Ovary (tissue), 9 donors: Measurements from ENCODE around the gene ACY1. TPM values are rescaled to one million over a fixed set of nuclear protein-coding genes. Genes with fewer than 3 reads are reported as not detected.
A peak's percentile ranks its signal among the peaks of the same experiment; 100 is the strongest.

Experiments
- DNase-seq, 5 donors: peaks; one replicate each; pipeline ENCODE4 v3.0.0-alpha.2; 2019 to 2020
- H3K27ac ChIP-seq, 2 donors: fragments of 200-600 bp; one replicate each; pipeline versions ENCODE4 v1.5.1 to v1.8.0; 2019 to 2022
- H3K27me3 ChIP-seq: fragments of 200-600 bp; one replicate; pipeline ENCODE4 v1.8.0; 2022
- H3K36me3 ChIP-seq: fragments of 200-600 bp; sonication (generic); one replicate; pipeline ENCODE4 v1.5.1; 2019
- H3K4me1 ChIP-seq: one replicate; pipeline ENCODE4 v1.8.1; 2013; ENCODE audit warnings: mild to moderate bottlenecking, moderate library complexity; ENCODE audit not compliant: insufficient read depth
- H3K4me3 ChIP-seq: fragments of 200-600 bp; sonication (generic); one replicate; pipeline ENCODE4 v1.5.1; 2017
- H3K9me3 ChIP-seq, 2 donors: fragments of 200-600 bp in 1 of 2; sonication (generic) in 1 of 2; one replicate each; pipeline versions ENCODE4 v1.5.1 to v1.8.1; 2013 to 2019; ENCODE audit warnings: mild to moderate bottlenecking in 1 of 2, moderate library complexity in 1 of 2
- EP300 ChIP-seq: sonication (generic); formaldehyde crosslinking; IDR thresholded peaks from one replicate; pipeline ENCODE4 v1.6.1; 2017; ENCODE audit warnings: antibody characterized with exemption
- POLR2A ChIP-seq: fragments of 450-650 bp; IDR thresholded peaks from one replicate; pipeline ENCODE4 v1.6.1; 2017; ENCODE audit warnings: antibody characterized with exemption, mild to moderate bottlenecking, moderate library complexity
- WGBS, 3 donors: extraction: QIAGEN DNeasy Blood & Tissue Kit in 1 of 3; methylation state at CpG; one replicate each; pipeline versions ENCODE4 v1.1.5 to v1.1.7; 2013 to 2017; 5-methylcytosine and 5-hydroxymethylcytosine counted together
- intact Hi-C, 4 donors: fragments of 100-400 bp; cut with DNase I; formaldehyde crosslinking; loops; one replicate each; pipeline versions ENCODE4 v1.11.0 to v1.15.1; 2022 to 2023
- polyA plus RNA-seq, 2 donors: library from polyadenylated mRNA; stranded (reverse); fragments of 200-250 nt in 1 of 2; fragments of 350-450 nt in 1 of 2; fragmentation: Illumina TruSeq in 1 of 2; extraction: RNeasy Lipid Tissue Mini Kit (QIAGEN cat#74804) in 1 of 2; gene quantifications; one replicate each; pipeline ENCODE4 v1.2.3, GENCODE V29; 2013 to 2014
- total RNA-seq, 7 donors: library from RNA; depleted of rRNA in 2 of 7; stranded (reverse); fragments of >200 nt in 2 of 7; fragmentation: NEBNext Ultra II Directional in 3 of 7; extraction: Animal tissue kit (Norgen Biotek cat#: 25700) in 3 of 7; gene quantifications; one replicate each; pipeline versions ENCODE4 v1.1.0 to v1.2.4, GENCODE V29; 2016 to 2023
- TF ChIP-seq, protein P1 (sequence below), 3 donors: fragments of 450-650 bp in 2 of 3; fragments of 200-600 bp in 1 of 3; IDR thresholded peaks; one replicate each; pipeline versions ENCODE4 v1.5.1 to v1.8.0; 2016 to 2022; ENCODE audit warnings: antibody characterized with exemption in 3 of 3, mild to moderate bottlenecking in 1 of 3
- donor health status: DM: no; HTN: no; CAD: no; lungs with moderate emphysema.
- donor health status: DM: no; HTN: no; CAD: no.
- donor health status: Bipolar disorder and iron deficiency.
- donor health status: DM: yes; HTN: yes; CAD: no.
- donor health status: DM: no; HTN: no; CAD: no.
- donor health status: DM: yes; HTN: yes; CAD: no.

ACY1 gene
- total and polyA plus RNA-seq, 9 donors: 8.4 to 27.4 (median 14.7) TPM

- Histone ChIP-seq H3K36me3 (no peaks in the 10 kb centered on the region), H3K4me3 (no peak overlapping the region), H3K4me1 (peaks cover 6% of the 10 kb centered on the region), H3K27me3 (no peaks in the 10 kb centered on the region), H3K27ac (no peak overlapping the region), H3K9me3 (no peaks in the 10 kb centered on the region)
- no peak for TF ChIP-seq POLR2A
- TF ChIP-seq, protein P1, sequence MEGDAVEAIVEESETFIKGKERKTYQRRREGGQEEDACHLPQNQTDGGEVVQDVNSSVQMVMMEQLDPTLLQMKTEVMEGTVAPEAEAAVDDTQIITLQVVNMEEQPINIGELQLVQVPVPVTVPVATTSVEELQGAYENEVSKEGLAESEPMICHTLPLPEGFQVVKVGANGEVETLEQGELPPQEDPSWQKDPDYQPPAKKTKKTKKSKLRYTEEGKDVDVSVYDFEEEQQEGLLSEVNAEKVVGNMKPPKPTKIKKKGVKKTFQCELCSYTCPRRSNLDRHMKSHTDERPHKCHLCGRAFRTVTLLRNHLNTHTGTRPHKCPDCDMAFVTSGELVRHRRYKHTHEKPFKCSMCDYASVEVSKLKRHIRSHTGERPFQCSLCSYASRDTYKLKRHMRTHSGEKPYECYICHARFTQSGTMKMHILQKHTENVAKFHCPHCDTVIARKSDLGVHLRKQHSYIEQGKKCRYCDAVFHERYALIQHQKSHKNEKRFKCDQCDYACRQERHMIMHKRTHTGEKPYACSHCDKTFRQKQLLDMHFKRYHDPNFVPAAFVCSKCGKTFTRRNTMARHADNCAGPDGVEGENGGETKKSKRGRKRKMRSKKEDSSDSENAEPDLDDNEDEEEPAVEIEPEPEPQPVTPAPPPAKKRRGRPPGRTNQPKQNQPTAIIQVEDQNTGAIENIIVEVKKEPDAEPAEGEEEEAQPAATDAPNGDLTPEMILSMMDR (IDR thresholded peaks at IDR 0.05): no peak
- no peak for TF ChIP-seq EP300
- intact Hi-C loops: no loop called here
- no peak for DNase-seq
- WGBS, 3 donors: 51 to 58% (median 56%) methylated on average over 7 of the region's 7 CpGs
These were observed 15.4 kb downstream of the ACY1 start for GRCh38 chr3:51998774-51999173.

- Histone ChIP-seq H3K27ac (no peak overlapping the region), H3K36me3 (no peaks in the 10 kb centered on the region), H3K4me3 (no peak overlapping the region), H3K27me3 (no peaks in the 10 kb centered on the region), H3K9me3 (no peaks in the 10 kb centered on the region), H3K4me1 (peaks cover 2% of the 10 kb centered on the region)
- DNase-seq: no peak
- intact Hi-C loops: loop anchor here (5.0 kb wide), 5 partner anchors 57 to 337 kb away; partner anchors contain the start of gene DUSP7 (in 1 of the 4)
- TF ChIP-seq EP300: no peak
- no peak for TF ChIP-seq POLR2A
- TF ChIP-seq, protein P1 (IDR thresholded peaks at IDR 0.05): no peak
- 74 to 78% (median 77%) methylated on average over 2 of the region's 2 CpGs for WGBS, 3 donors
These were observed 16.5 kb downstream of the ACY1 start for GRCh38 chr3:51999846-52000245.

GRCh38 chr3:52001443-52001974, 18.2 kb downstream of the ACY1 start:
- 1 to 2% (median 1%) methylated on average over 18 of the region's 18 CpGs for WGBS, 3 donors

DNA sequence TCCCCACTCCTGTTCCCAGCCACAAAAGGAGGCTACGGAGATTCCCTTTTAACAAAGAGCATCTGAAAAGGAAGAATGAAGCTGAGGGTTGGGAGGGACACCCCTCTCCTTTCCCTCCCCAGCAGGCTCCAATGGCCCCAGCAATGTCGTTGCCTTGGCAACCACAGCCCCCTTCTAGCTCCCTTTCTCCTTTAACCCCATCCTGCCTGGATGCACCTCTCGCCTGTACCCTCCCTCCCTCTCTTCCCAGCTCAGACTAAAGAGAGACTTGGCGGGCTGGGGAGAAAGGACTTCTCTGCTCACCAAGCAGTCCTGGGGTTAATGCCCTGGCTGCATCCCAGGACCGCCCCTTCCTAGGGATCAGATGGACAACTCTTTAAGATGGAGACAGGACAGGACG, 19.4 kb downstream of the ACY1 start:
- no peak for DNase-seq
- Histone ChIP-seq H3K4me3 (no peak overlapping the region), H3K27me3 (no peaks in the 10 kb centered on the region), H3K36me3 (no peaks in the 10 kb centered on the region), H3K9me3 (no peaks in the 10 kb centered on the region), H3K27ac (no peak overlapping the region), H3K4me1 (peaks cover 12% of the 10 kb centered on the region)
- WGBS, 3 donors: 72 to 75% (median 72%) methylated on average over 6 of the region's 6 CpGs
- intact Hi-C loops: loop anchor here (5.0 kb wide), 5 partner anchors 55 to 335 kb away; partner anchors contain the start of gene DUSP7 (in 1 of the 4)
- TF ChIP-seq POLR2A (no peak), EP300 (no peak)
- TF ChIP-seq, protein P1 (IDR thresholded peaks at IDR 0.05): no peak

More at GRCh38 chr3:52001443-52001974, 18.2 kb downstream of the ACY1 start:
- intact Hi-C loops: loop anchor here (1.0 to 5.0 kb wide), 6 partner anchors 56 to 336 kb away; partner anchors contain the start of gene DUSP7 (in 1 of the 4)
- TF ChIP-seq EP300 (no peak), POLR2A (no peak)
- TF ChIP-seq, protein P1 (IDR thresholded peaks at IDR 0.05): peak; percentile 59 to 96 (median 94)
- peaks cover 12% of the 10 kb centered on the region for H3K4me1 ChIP-seq
- H3K27me3 ChIP-seq: no peaks in the 10 kb centered on the region
- DNase-seq: peak; percentile 71 to 87 (median 82)
- no peak overlapping the region for H3K27ac ChIP-seq
- no peak overlapping the region for H3K4me3 ChIP-seq
- H3K9me3 ChIP-seq: no peaks in the 10 kb centered on the region
- H3K36me3 ChIP-seq: no peaks in the 10 kb centered on the region
